CD8-positive, alpha-beta memory T cell (primary cell): ENCODE results near the gene OR8J1. TPM values are rescaled to one million over a fixed set of nuclear protein-coding genes. Genes with fewer than 3 reads are reported as not detected.
A peak's percentile ranks its signal among the peaks of the same experiment; 100 is the strongest.
"Not testable (repeated sequence)": the region's sequence is repeated elsewhere in the genome, so short reads cannot be mapped to it uniquely, and the experiment has no call there.

ENCODE experiments used
- CTCF ChIA-PET: fragments of 350-600 bp; sonication (Branson Sonifier 250); formaldehyde crosslinking; loops from one replicate; lab custom pipeline; 2021; ENCODE audit warnings: antibody characterized with exemption; lab: Charles Lee
- POLR2A ChIA-PET: fragments of 350-600 bp; sonication (Branson Sonifier 250); formaldehyde crosslinking; loops from one replicate; lab custom pipeline; 2021; ENCODE audit warnings: antibody characterized with exemption; lab: Charles Lee
- DNase-seq, 5 donors: peaks; one replicate each; pipeline versions ENCODE4 v3.0.0 to v3.0.0-alpha.2; 2020 to 2022; ENCODE audit warnings: mixed read lengths in 1 of 5
- H3K27ac ChIP-seq: one replicate; pipeline ENCODE4 v1.7.0; 2013; ENCODE audit warnings: low read depth, mild to moderate bottlenecking, low read length, moderate library complexity
- H3K27me3 ChIP-seq: 2 replicates; pipeline ENCODE4 v1.7.0; 2013; ENCODE audit warnings: low read length, mild to moderate bottlenecking; ENCODE audit not compliant: insufficient read depth, poor library complexity, severe bottlenecking
- H3K36me3 ChIP-seq: 2 replicates; pipeline ENCODE4 v1.7.0; 2013; ENCODE audit warnings: mild to moderate bottlenecking, low read length, moderate library complexity; ENCODE audit not compliant: insufficient read depth
- H3K4me1 ChIP-seq: 2 replicates; pipeline ENCODE4 v1.7.0; 2013; ENCODE audit warnings: mild to moderate bottlenecking, low read length, moderate library complexity; ENCODE audit not compliant: insufficient read depth
- H3K4me3 ChIP-seq: 2 replicates; pipeline ENCODE4 v1.7.0; 2013; ENCODE audit warnings: mild to moderate bottlenecking, low read length
- H3K9me3 ChIP-seq: 2 replicates; pipeline ENCODE4 v1.7.0; 2013; ENCODE audit warnings: mild to moderate bottlenecking, low read length
- H3K27ac Mint-ChIP-seq, 8 donors: one replicate each; pipeline ENCODE4 v1.8.0; 2020 to 2021; ENCODE audit warnings: mixed read lengths in 8 of 8, mild to moderate bottlenecking in 6 of 8, inconsistent platforms in 3 of 8, moderate library complexity in 3 of 8
- H3K27me3 Mint-ChIP-seq, 2 donors: one replicate each; pipeline ENCODE4 v1.8.0; 2020 to 2021; ENCODE audit warnings: mixed read lengths in 2 of 2, mild to moderate bottlenecking in 1 of 2, moderate library complexity in 1 of 2
- H3K36me3 Mint-ChIP-seq, 3 donors: one replicate each; pipeline ENCODE4 v1.8.0; 2020 to 2021; ENCODE audit warnings: mixed read lengths in 3 of 3, inconsistent platforms in 1 of 3, mild to moderate bottlenecking in 1 of 3
- H3K4me1 Mint-ChIP-seq, 3 donors: one replicate each; pipeline ENCODE4 v1.8.0; 2020 to 2021; ENCODE audit warnings: mixed read lengths in 3 of 3, inconsistent platforms in 1 of 3, mild to moderate bottlenecking in 1 of 3
- H3K4me3 Mint-ChIP-seq, 7 donors: one replicate each; pipeline ENCODE4 v1.8.0; 2020 to 2021; ENCODE audit warnings: mixed read lengths in 7 of 7, mild to moderate bottlenecking in 6 of 7, moderate library complexity in 4 of 7, inconsistent platforms in 2 of 7
- H3K9me3 Mint-ChIP-seq, 5 donors: one replicate each; pipeline ENCODE4 v1.8.0; 2020 to 2022; ENCODE audit warnings: mixed read lengths in 5 of 5, mild to moderate bottlenecking in 3 of 5, moderate library complexity in 2 of 5, inconsistent platforms in 1 of 5
- polyA plus RNA-seq: library from polyadenylated mRNA; unstranded; fragments of 300-500 nt; fragmentation: Illumina TruSeq; gene quantifications from one replicate; pipeline ENCODE4 v1.2.3, GENCODE V29; 2021
- total RNA-seq, 2 experiments: library from RNA; stranded (reverse); gene quantifications; one replicate each; pipeline ENCODE4 v1.2.3, GENCODE V29; 2021

Gene OR8J1
- total and polyA plus RNA-seq, 3 experiments from 2014 or later, result not detected

DNA sequence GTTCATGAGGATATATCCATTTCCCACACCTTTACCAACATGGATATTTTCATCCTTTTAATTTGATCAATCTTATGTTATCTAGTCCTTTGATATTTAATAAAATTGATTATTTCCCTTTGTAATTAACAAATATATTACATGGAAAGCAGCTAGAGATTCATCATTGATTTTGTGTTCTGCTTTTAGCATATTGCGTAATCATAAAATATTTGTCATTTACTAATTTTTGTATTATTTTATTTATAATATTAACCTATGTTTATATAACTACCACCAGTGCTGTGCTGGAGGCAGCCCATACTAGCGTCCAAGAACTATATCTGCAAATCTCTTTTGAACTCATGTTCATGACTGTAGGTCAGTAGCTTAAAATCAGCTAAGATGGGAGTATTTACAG, 26.0 kb downstream of the OR8J1 start:
- Mint-ChIP-seq H3K27me3 (no peaks in the 10 kb centered on the region), H3K4me3 (no peak overlapping the region), H3K4me1 (no peaks in the 10 kb centered on the region), H3K36me3 (no peaks in the 10 kb centered on the region), H3K27ac (no peak overlapping the region), H3K9me3 (peaks cover 5 to 22% (median 11%) of the 10 kb centered on the region in 5 donors)
- Histone ChIP-seq H3K9me3 (no peaks in the 10 kb centered on the region), H3K36me3 (no peaks in the 10 kb centered on the region), H3K4me1 (no peaks in the 10 kb centered on the region), H3K27ac (no peak overlapping the region), H3K27me3 (no peaks in the 10 kb centered on the region), H3K4me3 (no peak overlapping the region)
- ChIA-PET POLR2A (no interaction called here), CTCF (no interaction called here)
- DNase-seq, result no peak

DNA sequence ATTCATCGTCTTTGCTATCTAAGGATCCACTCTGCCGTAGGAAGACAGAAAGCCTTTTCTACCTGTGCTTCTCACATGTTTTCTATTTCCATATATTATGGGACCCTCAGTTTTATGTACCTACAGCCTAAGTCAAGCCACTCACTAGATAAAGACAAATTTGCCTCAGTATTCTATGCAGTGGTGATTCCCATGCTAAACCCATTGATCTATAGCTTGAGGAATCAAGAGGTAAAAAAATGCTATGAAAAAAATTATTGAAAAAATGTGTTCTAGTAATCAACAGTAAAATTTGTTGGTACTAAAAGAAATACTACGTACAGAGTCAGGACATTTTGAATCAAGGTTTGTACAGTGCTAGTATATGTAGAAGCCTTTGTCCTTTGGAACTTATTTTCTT, 40.3 kb downstream of the OR8J1 start:
- no peak overlapping the region for H3K4me3 Mint-ChIP-seq
- CTCF ChIA-PET, result no interaction called here
- no peak overlapping the region for H3K4me3 ChIP-seq
- no peaks in the 10 kb centered on the region for H3K4me1 ChIP-seq
- POLR2A ChIA-PET, result no interaction called here
- H3K27me3 Mint-ChIP-seq, result no peaks in the 10 kb centered on the region
- H3K4me1 Mint-ChIP-seq, result no peaks in the 10 kb centered on the region
- no peaks in the 10 kb centered on the region for H3K27me3 ChIP-seq
- peaks cover 0 to 61% (median 13%) of the 10 kb centered on the region in 5 donors for H3K9me3 Mint-ChIP-seq
- no peak overlapping the region for H3K27ac ChIP-seq
- no peaks in the 10 kb centered on the region for H3K36me3 ChIP-seq
- H3K36me3 Mint-ChIP-seq, result no peaks in the 10 kb centered on the region
- DNase-seq, result no peak
- no peaks in the 10 kb centered on the region for H3K9me3 ChIP-seq
- H3K27ac Mint-ChIP-seq, result no peak overlapping the region

DNA sequence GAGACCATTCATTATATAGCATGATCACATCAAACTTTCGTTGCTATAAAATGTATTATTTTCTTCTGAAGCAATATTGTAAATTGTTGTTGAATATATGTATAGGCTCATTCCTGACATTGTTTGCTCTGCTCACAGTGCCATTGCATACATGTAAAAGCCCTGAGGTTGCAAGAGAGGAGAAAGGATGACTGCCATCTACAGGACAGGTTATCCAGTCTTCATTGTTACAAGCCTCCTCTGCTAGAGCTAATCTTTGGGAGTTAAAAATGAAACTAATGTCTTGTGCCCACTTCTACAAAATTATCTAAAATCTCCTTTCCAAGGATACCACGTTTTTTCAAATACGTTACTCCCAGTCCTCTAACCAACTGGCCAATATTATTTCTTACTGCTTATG, 42.0 kb downstream of the OR8J1 start:
- CTCF ChIA-PET, result no interaction called here
- Histone ChIP-seq H3K4me1 (no peaks in the 10 kb centered on the region), H3K4me3 (no peak overlapping the region), H3K27ac (no peak overlapping the region), H3K9me3 (no peaks in the 10 kb centered on the region), H3K36me3 (no peaks in the 10 kb centered on the region), H3K27me3 (no peaks in the 10 kb centered on the region)
- Mint-ChIP-seq H3K27me3 (no peaks in the 10 kb centered on the region), H3K4me1 (no peaks in the 10 kb centered on the region), H3K36me3 (no peaks in the 10 kb centered on the region), H3K4me3 (no peak overlapping the region), H3K27ac (no peak overlapping the region), H3K9me3 (peaks cover 0 to 53% (median 19%) of the 10 kb centered on the region in 5 donors)
- POLR2A ChIA-PET, result no interaction called here
- DNase-seq, result no peak

DNA sequence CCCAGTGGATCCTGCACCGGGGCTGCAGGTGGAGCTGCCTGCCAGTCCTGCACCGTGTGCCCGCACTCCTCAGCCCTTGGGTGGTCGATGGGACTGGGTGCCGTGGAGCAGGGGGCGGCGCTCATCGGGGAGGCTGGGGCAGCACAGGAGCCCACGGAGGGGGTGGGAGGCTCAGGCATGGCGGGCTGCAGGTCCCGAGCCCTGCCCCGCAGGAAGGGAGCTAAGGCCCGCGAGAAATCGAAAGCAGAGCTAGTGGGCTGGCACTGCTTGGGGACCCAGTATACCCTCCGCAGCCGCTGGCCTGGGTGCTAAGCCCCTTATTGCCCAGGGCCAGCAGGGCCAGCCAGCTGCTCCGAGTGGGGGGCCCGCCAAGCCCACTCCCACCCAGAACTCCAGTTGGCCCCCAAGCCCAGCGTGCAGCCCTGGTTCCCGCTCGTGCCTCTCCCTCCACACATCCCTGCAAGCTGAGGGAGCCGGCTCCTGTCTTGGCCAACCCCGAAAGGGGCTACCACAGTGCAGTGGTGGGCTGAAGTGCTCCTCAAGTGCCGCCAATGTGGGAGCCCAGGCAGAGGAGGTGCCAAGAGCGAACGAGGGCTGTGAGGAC, 47.9 kb downstream of the OR8J1 start:
- H3K27me3 ChIP-seq, H3K4me1 ChIP-seq, H3K4me3 Mint-ChIP-seq, H3K4me1 Mint-ChIP-seq, H3K36me3 ChIP-seq, H3K4me3 ChIP-seq, H3K36me3 Mint-ChIP-seq, H3K27ac ChIP-seq, POLR2A ChIA-PET, H3K27ac Mint-ChIP-seq, CTCF ChIA-PET, H3K9me3 ChIP-seq, H3K27me3 Mint-ChIP-seq: not testable (repeated sequence)
- peak in 1 of 5 donors; percentile 1 for DNase-seq
- H3K9me3 Mint-ChIP-seq, result peaks cover 6 to 37% (median 21%) of the 10 kb centered on the region in 5 donors

DNA sequence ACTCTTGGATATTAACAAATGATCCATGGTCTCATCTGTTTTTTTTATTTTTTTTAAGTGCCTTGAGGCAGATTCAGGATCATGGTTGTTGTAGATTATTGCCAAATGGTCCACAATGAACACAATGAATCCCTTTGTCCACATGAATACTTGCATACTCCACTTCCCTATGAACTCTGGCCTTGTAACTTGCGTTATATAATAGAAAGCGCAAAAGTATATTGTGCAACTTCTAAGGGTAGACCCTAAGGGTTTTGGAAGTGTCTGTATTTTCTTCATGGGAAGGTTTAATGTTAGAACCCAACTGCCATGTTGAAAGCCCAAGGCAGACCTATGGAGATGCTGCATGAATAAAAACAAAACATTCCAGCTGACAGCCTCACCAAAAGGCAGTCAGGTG, 50.3 kb downstream of the OR8J1 start:
- Histone ChIP-seq H3K27me3 (no peaks in the 10 kb centered on the region), H3K4me1 (no peaks in the 10 kb centered on the region), H3K36me3 (no peaks in the 10 kb centered on the region), H3K4me3 (no peak overlapping the region), H3K9me3 (no peaks in the 10 kb centered on the region), H3K27ac (no peak overlapping the region)
- Mint-ChIP-seq H3K4me3 (no peak overlapping the region), H3K27me3 (no peaks in the 10 kb centered on the region), H3K9me3 (peaks cover 14 to 52% (median 33%) of the 10 kb centered on the region in 5 donors), H3K4me1 (no peaks in the 10 kb centered on the region), H3K27ac (no peak overlapping the region), H3K36me3 (no peaks in the 10 kb centered on the region)
- POLR2A ChIA-PET, result no interaction called here
- CTCF ChIA-PET, result no interaction called here
- DNase-seq, result no peak

DNA sequence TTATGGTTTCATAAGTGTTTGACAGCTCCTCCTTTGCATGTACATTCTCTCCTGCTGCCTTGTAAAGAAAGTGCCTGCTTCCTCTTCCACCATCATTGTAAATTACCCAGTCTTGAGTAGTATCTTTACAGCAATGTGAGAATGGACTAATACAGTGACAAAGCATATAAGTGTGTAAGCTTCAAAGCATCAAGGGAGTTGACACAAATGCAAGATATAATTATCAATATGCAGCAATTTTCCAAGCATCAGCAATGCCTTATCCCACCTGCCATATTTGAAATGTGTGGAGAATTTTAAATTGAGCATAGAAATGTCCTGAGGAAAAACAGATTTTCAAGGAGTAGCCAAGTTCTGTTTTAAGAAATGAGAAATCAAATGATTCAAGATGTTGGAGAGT, 56.7 kb downstream of the OR8J1 start:
- Histone ChIP-seq H3K27me3 (no peaks in the 10 kb centered on the region), H3K4me3 (no peak overlapping the region), H3K27ac (no peak overlapping the region), H3K4me1 (no peaks in the 10 kb centered on the region), H3K36me3 (no peaks in the 10 kb centered on the region), H3K9me3 (no peaks in the 10 kb centered on the region)
- Mint-ChIP-seq H3K9me3 (peaks cover 10 to 40% (median 26%) of the 10 kb centered on the region in 5 donors), H3K4me3 (no peak overlapping the region), H3K27me3 (no peaks in the 10 kb centered on the region), H3K4me1 (no peaks in the 10 kb centered on the region), H3K36me3 (no peaks in the 10 kb centered on the region), H3K27ac (no peak overlapping the region)
- no peak for DNase-seq
- CTCF ChIA-PET, result no interaction called here
- POLR2A ChIA-PET, result no interaction called here

Other genes with a start within 250 kb of the OR8J1 start
- gene OR8H3, start 231.9 kb upstream of the OR8J1 start, total RNA-seq, result not detected
- gene OR8H3, start 231.9 kb upstream of the OR8J1 start, polyA plus RNA-seq, result not detected
- not detected for gene OR8J3, start 214.1 kb upstream of the OR8J1 start, total RNA-seq
- not detected for gene OR8J3, start 214.1 kb upstream of the OR8J1 start, polyA plus RNA-seq
- gene OR8K5, start 194.0 kb upstream of the OR8J1 start, total RNA-seq, result not detected
- not detected for gene OR8K5, start 194.0 kb upstream of the OR8J1 start, polyA plus RNA-seq
- gene OR5J2, start 177.7 kb upstream of the OR8J1 start, total RNA-seq, result not detected
- not detected for gene OR5J2, start 177.7 kb upstream of the OR8J1 start, polyA plus RNA-seq
- not detected for gene OR5T2, start 120.0 kb upstream of the OR8J1 start, total RNA-seq
- gene OR5T2, start 120.0 kb upstream of the OR8J1 start, polyA plus RNA-seq, result not detected
- gene OR5T3, start 102.0 kb upstream of the OR8J1 start, total RNA-seq, result not detected
- gene OR5T3, start 102.0 kb upstream of the OR8J1 start, polyA plus RNA-seq, result not detected
- not detected for gene OR5T1, start 80.1 kb upstream of the OR8J1 start, total RNA-seq
- gene OR5T1, start 80.1 kb upstream of the OR8J1 start, polyA plus RNA-seq, result not detected
- not detected for gene OR8H1, start 62.0 kb upstream of the OR8J1 start, total RNA-seq
- not detected for gene OR8H1, start 62.0 kb upstream of the OR8J1 start, polyA plus RNA-seq
- gene OR8K3, start 39.1 kb upstream of the OR8J1 start, total RNA-seq, result not detected
- gene OR8K3, start 39.1 kb upstream of the OR8J1 start, polyA plus RNA-seq, result not detected
- not detected for gene OR8K1, start 8.3 kb upstream of the OR8J1 start, total RNA-seq
- not detected for gene OR8K1, start 8.3 kb upstream of the OR8J1 start, polyA plus RNA-seq
- not detected for gene OR8U1, start 21.3 kb downstream of the OR8J1 start, total RNA-seq
- not detected for gene OR8U1, start 21.3 kb downstream of the OR8J1 start, polyA plus RNA-seq
- not detected for gene OR5AL1, start 58.4 kb downstream of the OR8J1 start, total RNA-seq
- gene OR5AL1, start 58.4 kb downstream of the OR8J1 start, polyA plus RNA-seq, result not detected
- not detected for gene OR5M3, start 119.1 kb downstream of the OR8J1 start, total RNA-seq
- gene OR5M3, start 119.1 kb downstream of the OR8J1 start, polyA plus RNA-seq, result not detected
- gene OR5M8, start 137.1 kb downstream of the OR8J1 start, total RNA-seq, result not detected
- not detected for gene OR5M8, start 137.1 kb downstream of the OR8J1 start, polyA plus RNA-seq
- gene OR5M11, start 189.0 kb downstream of the OR8J1 start, total RNA-seq, result not detected
- gene OR5M11, start 189.0 kb downstream of the OR8J1 start, polyA plus RNA-seq, result not detected
- not detected for gene OR5M10, start 223.4 kb downstream of the OR8J1 start, total RNA-seq
- gene OR5M10, start 223.4 kb downstream of the OR8J1 start, polyA plus RNA-seq, result not detected